ENCODE results near the gene ZNF701.
"Not testable (repeated sequence)": the region's sequence is repeated elsewhere in the genome, so short reads cannot be mapped to it uniquely, and the experiment has no call there.

DNA sequence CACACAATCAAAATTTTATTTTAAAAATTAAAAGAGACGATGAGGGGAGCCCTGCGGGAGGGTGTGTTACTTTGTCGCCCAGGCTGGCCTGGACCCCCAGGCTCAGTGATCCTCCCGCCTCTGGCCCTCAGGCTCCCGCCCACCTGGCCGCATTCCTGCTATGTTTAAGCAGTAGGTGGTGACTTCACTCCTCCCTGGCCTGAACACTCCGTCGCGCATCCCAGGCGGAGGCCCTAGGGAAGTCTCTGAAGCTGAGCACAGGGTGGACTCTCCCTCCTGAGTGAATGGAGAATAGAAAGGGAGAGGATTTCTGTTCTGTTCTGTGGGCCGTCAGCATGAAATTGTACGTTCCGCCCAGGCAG lies 468 bp upstream of the ZNF701 start:
- TF ChIP-seq ZNF274 (IDR thresholded peaks at IDR 0.05; ENCODE audit: low read depth, low read length); YY1 (IDR thresholded peaks at IDR 0.05; ENCODE audit: insufficient read depth, insufficient read length): not testable (repeated sequence)
